HepG2 (cell line): ENCODE data around the gene RNU6-1. TPM values are rescaled to one million over a fixed set of nuclear protein-coding genes. Genes with fewer than 3 reads are reported as not detected.

ENCODE experiments used
- ATAC-seq: fragments of 200-7000 bp; cut with Tn5 transposase; 3 replicates; pipeline ENCODE4 v1.9.1; 2020; ENCODE audit warnings: mild to moderate bottlenecking, moderate library complexity
- BruUV-seq: library from RNA; stranded (reverse); fragments of 400-500 nt; replicated peaks from 2 replicates; lab custom pipeline; 2021; lab: Mats Ljungman, UMichigan
- CTCF ChIA-PET: fragments of 300-600 bp; formaldehyde crosslinking; extraction: SDS; loops from one replicate; lab custom pipeline; 2021; ENCODE audit warnings: low total read pairs, inconsistent platforms, low intra/inter-chr PET ratio; lab: Yijun Ruan, JAX
- POLR2A ChIA-PET: fragments of 350-600 bp; sonication (Branson Sonifier 250); formaldehyde crosslinking; loops from one replicate; lab custom pipeline; 2020; ENCODE audit warnings: antibody characterized with exemption, inconsistent platforms; lab: Yijun Ruan, JAX
- DNase-seq: peaks from one replicate; pipeline ENCODE4 v3.0.0-alpha.2; 2015; ENCODE audit warnings: low spot score
- FAIRE-seq: peaks from 3 replicates; lab custom pipeline; 2011; peaks lifted over from hg19 to GRCh38; lab: Jason Lieb, UNC
- H2AFZ ChIP-seq: one replicate; pipeline ENCODE4 v1.6.1; 2011; ENCODE audit warnings: low read length, inconsistent platforms
- H3K27ac ChIP-seq: fragments of 300-600 bp; 3 replicates; pipeline ENCODE4 v1.8.0; 2011; ENCODE audit warnings: mixed run types, mild to moderate bottlenecking, mixed read lengths, low read length, inconsistent platforms; ENCODE audit not compliant: insufficient read depth; ENCODE audit errors: extremely low read length
- H3K27me3 ChIP-seq, 2 experiments: fragments of 200-600 bp in 1 of 2; 2 replicates in 1 of 2; 3 replicates in 1 of 2; pipeline versions ENCODE4 v1.6.0 to v1.8.0; 2011; ENCODE audit warnings: low read length in 2 of 2, mild to moderate bottlenecking in 2 of 2, moderate library complexity in 2 of 2, inconsistent platforms in 1 of 2; ENCODE audit not compliant: insufficient read depth in 2 of 2, control insufficient read depth in 1 of 2
- H3K36me3 ChIP-seq, 2 experiments: fragments of 200-600 bp in 1 of 2; replicated peaks in 1 of 2; 2 replicates in 1 of 2; 3 replicates in 1 of 2; pipeline versions ENCODE4 v1.5.1 to v1.8.0; 2011; ENCODE audit warnings: low read length in 2 of 2, inconsistent platforms in 1 of 2; ENCODE audit not compliant: insufficient read depth in 2 of 2, control insufficient read depth in 1 of 2
- H3K4me1 ChIP-seq: 2 replicates; pipeline ENCODE4 v1.5.1; 2012; ENCODE audit warnings: low read length, inconsistent platforms; ENCODE audit not compliant: insufficient read depth
- H3K4me2 ChIP-seq: 2 replicates; pipeline ENCODE4 v1.6.0; 2011; ENCODE audit warnings: low read depth, low read length, inconsistent platforms
- H3K4me3 ChIP-seq, 3 experiments: fragments of 200-600 bp in 1 of 3; sonication (generic), shearing (Covaris generic) in 1 of 3; replicated peaks in 1 of 3; 2 replicates each; pipeline ENCODE4 v1.5.1; 2011 to 2016; ENCODE audit warnings: low read length in 3 of 3, inconsistent platforms in 2 of 3, low read depth in 2 of 3, mild to moderate bottlenecking in 2 of 3, control low read depth in 1 of 3, mixed read lengths in 1 of 3; ENCODE audit not compliant: insufficient read depth in 1 of 3
- H3K79me2 ChIP-seq: one replicate; pipeline ENCODE4 v1.6.1; 2011; ENCODE audit warnings: low read length, inconsistent platforms; ENCODE audit not compliant: insufficient read depth
- H3K9ac ChIP-seq: 2 replicates; pipeline ENCODE4 v1.6.0; 2011; ENCODE audit warnings: mild to moderate bottlenecking, low read depth, low read length, inconsistent platforms; ENCODE audit not compliant: insufficient read depth
- H3K9me3 ChIP-seq: 2 replicates; pipeline ENCODE4 v1.5.1; 2012; ENCODE audit warnings: mild to moderate bottlenecking, low read length
- H4K20me1 ChIP-seq: 2 replicates; pipeline ENCODE4 v1.6.0; 2011; ENCODE audit warnings: inconsistent platforms, mild to moderate bottlenecking, low read length, moderate library complexity; ENCODE audit not compliant: insufficient read depth
- GMEB2 ChIP-seq: IDR thresholded peaks from 2 replicates; pipeline ENCODE4 v1.6.1; 2016; ENCODE audit warnings: missing biosample characterization, missing genetic modification reagents, low read depth
- KMT2A ChIP-seq: sonication (generic); formaldehyde crosslinking; IDR thresholded peaks from 2 replicates; pipeline ENCODE4 v1.4.0; 2020; ENCODE audit warnings: missing genetic modification reagents
- PHF20 ChIP-seq: sonication (generic); formaldehyde crosslinking; IDR thresholded peaks from 2 replicates; pipeline ENCODE4 v1.5.0; 2020; ENCODE audit warnings: mild to moderate bottlenecking, missing genetic modification reagents
- SOX13 ChIP-seq, 3 experiments: fragments of 450-650 bp in 1 of 3; sonication (generic) in 1 of 3; formaldehyde crosslinking in 1 of 3; IDR thresholded peaks in 2 of 3; conservative IDR thresholded peaks in 1 of 3; 2 replicates each; pipeline versions ENCODE4 v1.5.0 to v1.6.1; 2016 to 2020; ENCODE audit warnings: antibody characterized with exemption in 1 of 3, mild to moderate bottlenecking in 1 of 3, missing compliant biosample characterization in 1 of 3, missing genetic modification reagents in 1 of 3, moderate library complexity in 1 of 3
- TAF15 ChIP-seq: fragments of 200-400 bp; formaldehyde crosslinking; IDR thresholded peaks from one replicate; pipeline ENCODE4 v1.6.1; 2018; ENCODE audit warnings: mild to moderate bottlenecking, low read depth, low read length; ENCODE audit not compliant: poor library complexity, severe bottlenecking
- ZNF281 ChIP-seq: sonication (generic); formaldehyde crosslinking; IDR thresholded peaks from 2 replicates; pipeline ENCODE4 v1.4.0; 2020; ENCODE audit warnings: missing genetic modification reagents, borderline replicate concordance
- ZNF589 ChIP-seq: sonication (generic); formaldehyde crosslinking; conservative IDR thresholded peaks from 2 replicates; pipeline ENCODE4 v1.8.0; 2022; ENCODE audit warnings: mild to moderate bottlenecking, moderate library complexity, missing genetic modification reagents
- ZNF616 ChIP-seq: sonication (generic); formaldehyde crosslinking; IDR thresholded peaks from 2 replicates; pipeline ENCODE4 v1.5.0; 2020; ENCODE audit warnings: low read depth, mild to moderate bottlenecking, missing genetic modification reagents
- ZNF83 ChIP-seq: sonication (generic); formaldehyde crosslinking; IDR thresholded peaks from 2 replicates; pipeline ENCODE4 v1.4.0; 2020; ENCODE audit warnings: missing genetic modification reagents, mild to moderate bottlenecking, borderline replicate concordance
- ZSCAN30 ChIP-seq: sonication (generic); formaldehyde crosslinking; IDR thresholded peaks from 2 replicates; pipeline ENCODE4 v1.5.0; 2020; ENCODE audit warnings: mild to moderate bottlenecking, missing genetic modification reagents
- WGBS: methylation state at CpG from one replicate; pipeline ENCODE4 v1.1.6; 2017; ENCODE audit warnings: low lambda C conversion rate; 5-methylcytosine and 5-hydroxymethylcytosine counted together
- in situ Hi-C: cut with HindIII; loops from 2 replicates; pipeline ENCODE4 v1.10.0; 2017; ENCODE audit warnings: low pct_unique_long_range_greater_than_20kb; ENCODE audit not compliant: extremely low pct_ligation_motif_present
- intact Hi-C: fragments of 100-400 bp; cut with micrococcal nuclease; formaldehyde crosslinking; loops from one replicate; pipeline ENCODE4 v1.10.0; 2022; ENCODE audit not compliant: unreplicated experiment
- polyA plus RNA-seq, 8 experiments: library from polyadenylated mRNA; depleted of rRNA in 3 of 8; stranded (reverse) in 7 of 8; unstranded in 1 of 8; fragments of >200 nt; fragmentation: Illumina TruSeq in 4 of 8; extraction: Trizol in 4 of 8; gene quantifications; 2 replicates each; pipeline versions ENCODE4 v1.2.1 to v1.2.3, GENCODE V29; 2011 to 2016; ENCODE audit warnings: low read depth in 4 of 8, missing spikeins in 1 of 8, mixed read lengths in 1 of 8; ENCODE audit not compliant: insufficient read depth in 1 of 8
- total RNA-seq, 5 experiments: library from RNA; depleted of rRNA; stranded (reverse); fragments of >200 nt; fragmentation: Illumina TruSeq; extraction: Trizol; gene quantifications; 2 replicates each; pipeline ENCODE4 v1.2.3, GENCODE V29; 2016; ENCODE audit warnings: low read depth in 1 of 5

The RNU6-1 gene
- total and polyA plus RNA-seq, 2 of the 13 experiments (the other 11 are each of a cell fraction or from before 2014, with no cell fraction given), result under 0.01 TPM; not detected in 1

- H3K9ac ChIP-seq, result no peak overlapping the region
- no peak overlapping the region for H3K4me3 ChIP-seq
- WGBS, result 87% methylated on average over 3 of the region's 3 CpGs
- H3K4me2 ChIP-seq, result no peak overlapping the region
- in situ Hi-C loops (loop anchor here (5.0 kb wide), 1 partner anchor 301 kb away; no protein-coding TSS in a partner anchor), intact Hi-C loops (no loop called here)
- H3K4me1 ChIP-seq, result peaks cover 74% of the 10 kb centered on the region
- H3K27me3 ChIP-seq, result no peaks in the 10 kb centered on the region
- H3K9me3 ChIP-seq, result no peaks in the 10 kb centered on the region
- no peaks in the 10 kb centered on the region for H3K79me2 ChIP-seq
- H2AFZ ChIP-seq, result no peak overlapping the region
- no peak overlapping the region for H3K27ac ChIP-seq
- ATAC-seq, result no peak
- ChIA-PET POLR2A (interaction anchor here (0.6 kb wide), 1 partner anchor 210 kb away, joined by 3 read pairs; no protein-coding TSS in a partner anchor), CTCF (no interaction called here)
- TF ChIP-seq ZNF589 (CRISPR knock-in tag) (no peak), TAF15 (no peak), ZNF281 (peak; percentile 35; the same call in 1 of the 2 replicates)
- no TSS peak for BruUV-seq
- no peak for FAIRE-seq
- H4K20me1 ChIP-seq, result no peaks in the 10 kb centered on the region
- DNase-seq, result no peak
- no peaks in the 10 kb centered on the region for H3K36me3 ChIP-seq
Observed at GRCh38 chr15:67855842-67856241, 16.0 kb upstream of the RNU6-1 start.

GRCh38 chr15:67854358-67854757 lies 14.5 kb upstream of the RNU6-1 start:
- no peaks in the 10 kb centered on the region for H3K27me3 ChIP-seq
- peak; percentile 74 for FAIRE-seq
- peak overlapping the region in 1 of 3 experiments; percentile 8; a peak in 1 of 6 replicates for H3K4me3 ChIP-seq
- in situ Hi-C loops, result no loop called here
- DNase-seq, result peak; percentile 72
- peak overlapping the region; percentile 50 for H3K4me2 ChIP-seq
- ChIA-PET CTCF (no interaction called here), POLR2A (interaction anchor here (0.6 to 1.5 kb wide), 5 partner anchors 10 to 301 kb away, joined by 3 to 5 read pairs (median 3); no protein-coding TSS in a partner anchor)
- no TSS peak for BruUV-seq
- H3K79me2 ChIP-seq, result no peaks in the 10 kb centered on the region
- peak; percentile 92 for ATAC-seq
- H3K9ac ChIP-seq, result peak overlapping the region; percentile 19
- H2AFZ ChIP-seq, result peak overlapping the region; percentile 10
- no peaks in the 10 kb centered on the region for H4K20me1 ChIP-seq
- intact Hi-C loops, result no loop called here
- peak overlapping the region; percentile 60 for H3K27ac ChIP-seq
- no peaks in the 10 kb centered on the region for H3K36me3 ChIP-seq
- 38% methylated on average over 1 of the region's 1 CpG for WGBS
- no peaks in the 10 kb centered on the region for H3K9me3 ChIP-seq
- peaks cover 71% of the 10 kb centered on the region for H3K4me1 ChIP-seq
- no peak for TF ChIP-seq SOX13 (IDR thresholded peaks at IDR 0.05)
- TF ChIP-seq SOX13 (CRISPR knock-in tag; conservative IDR thresholded peaks at IDR 0.05 in 1 of 2, IDR thresholded peaks at IDR 0.05 in 1 of 2), result peak in 1 of 2 experiments; percentile 35; a peak in 1 of 4 replicates
- no peak for TF ChIP-seq GMEB2 (CRISPR knock-in tag)
- no peak for TF ChIP-seq ZNF83 (CRISPR knock-in tag)
- TF ChIP-seq KMT2A, result peak; percentile 57; the same call in 1 of the 2 replicates
- peak; percentile 33; the same call in 1 of the 2 replicates for TF ChIP-seq PHF20 (CRISPR knock-in tag)
- peak; percentile 94 for TF ChIP-seq ZNF616 (CRISPR knock-in tag)
- TF ChIP-seq ZSCAN30 (CRISPR knock-in tag), result 0 out of 2 replicates have a peak, but pooled peaks have one; percentile 56
